ENCODE data around the gene C1orf216.
"Not testable (repeated sequence)": the region's sequence is repeated elsewhere in the genome, so short reads cannot be mapped to it uniquely, and the experiment has no call there.

The C1orf216 gene

GRCh38 chr1:35706846-35707600 is 11.7 kb downstream of the C1orf216 start:
- peak overlapping the region; percentile 53 for H3K4me3 ChIP-seq (ENCODE audit: low read length)
- DNase-seq (ENCODE audit: low read depth), result no peak
- TF ChIP-seq, protein P1, sequence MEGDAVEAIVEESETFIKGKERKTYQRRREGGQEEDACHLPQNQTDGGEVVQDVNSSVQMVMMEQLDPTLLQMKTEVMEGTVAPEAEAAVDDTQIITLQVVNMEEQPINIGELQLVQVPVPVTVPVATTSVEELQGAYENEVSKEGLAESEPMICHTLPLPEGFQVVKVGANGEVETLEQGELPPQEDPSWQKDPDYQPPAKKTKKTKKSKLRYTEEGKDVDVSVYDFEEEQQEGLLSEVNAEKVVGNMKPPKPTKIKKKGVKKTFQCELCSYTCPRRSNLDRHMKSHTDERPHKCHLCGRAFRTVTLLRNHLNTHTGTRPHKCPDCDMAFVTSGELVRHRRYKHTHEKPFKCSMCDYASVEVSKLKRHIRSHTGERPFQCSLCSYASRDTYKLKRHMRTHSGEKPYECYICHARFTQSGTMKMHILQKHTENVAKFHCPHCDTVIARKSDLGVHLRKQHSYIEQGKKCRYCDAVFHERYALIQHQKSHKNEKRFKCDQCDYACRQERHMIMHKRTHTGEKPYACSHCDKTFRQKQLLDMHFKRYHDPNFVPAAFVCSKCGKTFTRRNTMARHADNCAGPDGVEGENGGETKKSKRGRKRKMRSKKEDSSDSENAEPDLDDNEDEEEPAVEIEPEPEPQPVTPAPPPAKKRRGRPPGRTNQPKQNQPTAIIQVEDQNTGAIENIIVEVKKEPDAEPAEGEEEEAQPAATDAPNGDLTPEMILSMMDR (conservative IDR thresholded peaks at IDR 0.05; ENCODE audit: low read depth, low read length), result no peak

DNA sequence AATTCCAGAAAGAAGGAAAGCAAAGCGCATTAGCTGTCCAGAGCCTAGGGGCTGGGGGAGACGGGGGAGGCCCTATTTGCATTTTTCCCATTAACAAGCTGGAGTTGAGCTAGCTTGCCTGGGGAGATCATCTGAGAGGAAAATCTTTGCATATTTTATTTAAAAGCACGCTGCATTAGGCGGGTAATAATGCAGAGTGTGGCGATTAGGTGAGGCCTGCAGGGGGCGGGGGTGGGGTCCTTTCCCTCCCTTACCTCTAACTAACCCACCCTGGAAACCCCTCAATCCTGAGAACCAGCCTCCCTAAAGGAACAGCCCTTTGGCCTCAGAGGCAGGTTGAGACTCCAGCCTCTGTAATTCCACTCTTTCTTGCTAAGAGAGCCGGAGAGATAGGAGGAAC is 16.2 kb downstream of the C1orf216 start:
- no peak for DNase-seq (ENCODE audit: low read depth)
- TF ChIP-seq, protein P1 (conservative IDR thresholded peaks at IDR 0.05; ENCODE audit: low read depth, low read length), result peak; percentile 23
- H3K4me3 ChIP-seq (ENCODE audit: low read length), result no peak overlapping the region

DNA sequence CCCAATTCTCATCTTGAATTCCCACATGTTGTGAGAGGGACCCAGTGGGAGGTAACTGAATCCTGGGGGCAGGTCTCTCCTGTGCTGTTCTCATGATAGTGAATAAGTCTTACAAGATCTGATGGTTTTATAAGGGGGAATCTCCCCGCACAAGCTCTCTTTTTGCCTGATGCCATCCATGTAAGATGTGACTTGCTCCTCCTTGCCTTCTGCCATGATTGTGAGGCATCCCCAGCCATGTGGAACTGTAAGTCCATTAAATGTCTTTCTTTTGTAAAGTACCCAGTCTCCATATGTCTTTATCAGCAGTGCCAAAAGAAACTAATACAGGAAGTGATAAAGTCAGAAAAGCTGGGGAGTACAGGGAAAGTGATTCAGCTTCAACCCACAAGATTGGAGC is 19.5 kb downstream of the C1orf216 start:
- H3K4me3 ChIP-seq (ENCODE audit: low read length); DNase-seq (ENCODE audit: low read depth): not testable (repeated sequence)

DNA sequence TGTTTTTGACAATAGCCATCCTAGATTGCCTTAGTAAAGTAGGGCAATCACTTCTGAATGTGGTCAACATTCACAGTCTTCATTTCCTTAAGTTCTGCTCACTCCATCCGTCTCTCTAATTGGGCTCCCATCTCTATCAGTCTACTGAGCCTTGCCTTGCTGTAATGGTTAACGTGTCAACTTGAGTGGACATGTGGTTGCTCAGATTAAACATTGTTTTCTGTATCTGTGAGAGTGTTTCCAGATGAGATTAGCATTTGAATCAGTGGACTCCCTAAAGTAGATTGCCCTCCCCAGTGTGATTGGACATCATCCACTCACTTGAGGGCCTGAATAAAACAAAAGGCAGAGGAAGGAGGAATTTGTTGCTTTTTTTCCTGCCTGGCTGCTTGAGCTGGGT is 26.4 kb downstream of the C1orf216 start:
- DNase-seq (ENCODE audit: low read depth), result no peak
- TF ChIP-seq, protein P1 (conservative IDR thresholded peaks at IDR 0.05; ENCODE audit: low read depth, low read length), result no peak
- no peak overlapping the region for H3K4me3 ChIP-seq (ENCODE audit: low read length)

DNA sequence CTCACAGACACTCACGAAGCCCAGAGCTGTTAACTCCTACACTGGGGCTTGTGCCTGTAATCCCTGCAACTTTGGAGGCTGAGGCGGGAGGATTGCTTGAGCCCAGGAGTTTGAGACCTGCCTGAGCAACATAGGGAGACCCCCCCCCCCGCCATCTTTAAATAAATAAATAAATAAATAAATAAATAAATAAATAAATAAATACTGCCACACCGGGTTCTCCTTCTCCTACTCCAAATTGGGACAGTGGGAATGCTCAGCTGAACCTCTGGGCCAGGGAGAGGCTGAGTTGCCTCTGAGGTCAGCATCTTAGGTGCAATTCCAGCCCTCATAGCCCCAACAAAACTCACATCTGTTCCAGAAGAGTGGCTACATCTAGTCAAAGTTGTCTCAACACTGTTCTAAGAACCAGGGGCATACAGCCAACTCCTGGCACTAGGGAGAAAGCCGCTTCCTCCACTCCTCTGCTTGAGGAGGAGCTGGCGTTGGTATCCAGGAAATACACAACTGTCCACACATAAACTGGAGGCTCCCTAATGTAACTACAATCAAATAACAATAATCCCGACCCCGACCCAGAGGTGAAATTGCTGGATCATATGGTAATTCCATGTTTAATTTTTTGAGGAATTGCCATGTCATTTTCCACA is 27.0 kb downstream of the C1orf216 start:
- TF ChIP-seq, protein P1 (conservative IDR thresholded peaks at IDR 0.05; ENCODE audit: low read depth, low read length), result no peak
- DNase-seq (ENCODE audit: low read depth), result no peak
- no peak overlapping the region for H3K4me3 ChIP-seq (ENCODE audit: low read length)

- no peak overlapping the region for H3K4me3 ChIP-seq (ENCODE audit: low read length)
- TF ChIP-seq, protein P1 (conservative IDR thresholded peaks at IDR 0.05; ENCODE audit: low read depth, low read length), result no peak
- no peak for DNase-seq (ENCODE audit: low read depth)
Observed at GRCh38 chr1:35691080-35691479, 27.6 kb downstream of the C1orf216 start.

DNA sequence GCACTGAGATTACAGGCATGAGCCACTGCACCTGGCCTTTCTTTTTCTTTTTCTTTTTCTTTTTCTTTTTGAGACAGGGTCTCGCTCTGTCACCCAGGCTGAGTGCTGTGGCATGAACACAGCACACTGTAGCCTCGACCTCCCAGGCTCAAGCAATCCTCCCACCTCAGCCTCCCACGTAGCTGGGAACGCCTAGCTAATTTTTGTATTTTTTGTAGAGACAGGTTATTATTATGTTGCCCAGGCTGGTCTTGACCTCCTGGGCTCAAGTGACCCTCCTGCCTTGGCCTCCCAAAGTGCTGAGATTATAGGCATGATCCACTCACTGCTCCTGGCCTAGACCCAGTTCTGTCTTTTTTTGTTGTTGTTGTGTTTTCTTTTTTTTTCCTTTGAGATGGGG is 28.6 kb downstream of the C1orf216 start:
- H3K4me3 ChIP-seq (ENCODE audit: low read length); DNase-seq (ENCODE audit: low read depth): not testable (repeated sequence)

- no peak for DNase-seq (ENCODE audit: low read depth)
- TF ChIP-seq, protein P1 (conservative IDR thresholded peaks at IDR 0.05; ENCODE audit: low read depth, low read length), result no peak
- H3K4me3 ChIP-seq (ENCODE audit: low read length), result no peak overlapping the region
Observed at GRCh38 chr1:35688161-35688560, 30.5 kb downstream of the C1orf216 start.

Measured in retinal pigment epithelial cell (primary cell).